Karpas-422 (cell line): ENCODE measurements around the gene CRYBG1. TPM values are rescaled to one million over a fixed set of nuclear protein-coding genes. Genes with fewer than 3 reads are reported as not detected.

Experiments
- DNase-seq: peaks from one replicate; pipeline ENCODE4 v3.0.0-alpha.2; 2015
- H2AFZ ChIP-seq: fragments of 200-600 bp; sonication (generic); 2 replicates; pipeline ENCODE4 v1.6.1; 2014; ENCODE audit warnings: antibody characterized with exemption, low read length, mixed read lengths
- H3K27ac ChIP-seq: fragments of 200-600 bp; sonication (generic); 2 replicates; pipeline ENCODE4 v1.5.1; 2014; ENCODE audit warnings: mild to moderate bottlenecking, low read length, moderate library complexity
- H3K27me3 ChIP-seq: fragments of 200-600 bp; sonication (generic); 2 replicates; pipeline ENCODE4 v1.6.1; 2014; ENCODE audit warnings: low read length, mixed read lengths
- H3K36me3 ChIP-seq: fragments of 200-600 bp; sonication (generic); 2 replicates; pipeline ENCODE4 v1.6.1; 2014; ENCODE audit warnings: low read length, mixed read lengths; ENCODE audit not compliant: insufficient read depth
- H3K4me1 ChIP-seq: fragments of 200-600 bp; sonication (generic); 2 replicates; pipeline ENCODE4 v1.6.1; 2014; ENCODE audit warnings: mild to moderate bottlenecking, low read length, mixed read lengths
- H3K4me2 ChIP-seq: fragments of 200-600 bp; sonication (generic); 2 replicates; pipeline ENCODE4 v1.6.1; 2014; ENCODE audit warnings: low read length, low read depth, mild to moderate bottlenecking; ENCODE audit not compliant: poor library complexity, severe bottlenecking
- H3K4me3 ChIP-seq: fragments of 200-600 bp; sonication (generic); 2 replicates; pipeline ENCODE4 v1.5.1; 2014; ENCODE audit warnings: mild to moderate bottlenecking, antibody characterized with exemption, low read length, mixed read lengths
- H3K79me2 ChIP-seq: fragments of 200-600 bp; sonication (generic); 2 replicates; pipeline ENCODE4 v1.6.1; 2014; ENCODE audit warnings: mild to moderate bottlenecking, low read length, mixed read lengths
- H3K9ac ChIP-seq: fragments of 200-600 bp; sonication (generic); 2 replicates; pipeline ENCODE4 v1.6.0; 2014; ENCODE audit warnings: low read length
- H3K9me2 ChIP-seq: fragments of 200-600 bp; sonication (generic), shearing (Covaris generic); replicated peaks from 2 replicates; pipeline ENCODE4 v1.6.0; 2014; ENCODE audit warnings: mild to moderate bottlenecking, low read length, moderate library complexity; ENCODE audit not compliant: insufficient read depth
- H3K9me3 ChIP-seq: fragments of 300-700, 200-600 bp; sonication (generic); 2 replicates; pipeline ENCODE4 v1.6.1; 2014; ENCODE audit warnings: low read length, mixed read lengths
- H4K20me1 ChIP-seq: fragments of 200-600 bp; sonication (generic); 2 replicates; pipeline ENCODE4 v1.6.1; 2014; ENCODE audit warnings: mild to moderate bottlenecking, antibody characterized with exemption, low read length, low read depth; ENCODE audit not compliant: insufficient read depth
- total RNA-seq: library from RNA; depleted of rRNA; stranded (reverse); fragments of >200 nt; shearing (Covaris generic); gene quantifications from 2 replicates; pipeline ENCODE4 v1.2.3, GENCODE V29; 2014; ENCODE audit warnings: low replicate concordance

The CRYBG1 gene
- total RNA-seq, 1 experiment from 2014 or later: 39.3 TPM

DNA sequence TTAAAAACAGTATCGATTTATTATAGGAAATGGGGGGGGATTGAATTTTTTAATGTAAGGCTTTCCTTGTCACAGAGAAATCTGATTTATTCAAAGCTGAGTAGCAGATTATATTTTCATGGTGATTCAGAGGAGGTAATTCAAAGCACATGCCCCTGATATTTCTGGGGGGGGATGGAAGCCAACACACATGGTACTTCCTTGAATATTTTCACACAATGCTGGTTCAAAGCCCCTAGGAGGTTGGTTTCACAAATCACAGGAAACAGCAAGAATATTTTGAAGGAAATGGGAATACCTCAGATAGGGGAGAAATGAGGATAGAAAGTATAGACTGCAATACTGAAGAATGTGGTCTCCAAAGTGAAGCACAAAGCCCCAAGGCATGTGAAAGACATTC, 170.0 kb downstream of the CRYBG1 start:
- peak overlapping the region; percentile 12; the same call in 1 of the 2 replicates for H3K27ac ChIP-seq
- H3K27me3 ChIP-seq: no peaks in the 10 kb centered on the region
- peaks cover 72% of the 10 kb centered on the region for H3K79me2 ChIP-seq
- no peak overlapping the region for H3K4me3 ChIP-seq
- H4K20me1 ChIP-seq: no peaks in the 10 kb centered on the region
- H3K4me2 ChIP-seq: no peak overlapping the region
- H3K36me3 ChIP-seq: peaks cover 75% of the 10 kb centered on the region
- no peak for DNase-seq
- no peak overlapping the region for H2AFZ ChIP-seq
- H3K4me1 ChIP-seq: peaks cover 60% of the 10 kb centered on the region
- H3K9ac ChIP-seq: no peak overlapping the region
- no peaks in the 10 kb centered on the region for H3K9me2 ChIP-seq
- H3K9me3 ChIP-seq: no peaks in the 10 kb centered on the region

DNA sequence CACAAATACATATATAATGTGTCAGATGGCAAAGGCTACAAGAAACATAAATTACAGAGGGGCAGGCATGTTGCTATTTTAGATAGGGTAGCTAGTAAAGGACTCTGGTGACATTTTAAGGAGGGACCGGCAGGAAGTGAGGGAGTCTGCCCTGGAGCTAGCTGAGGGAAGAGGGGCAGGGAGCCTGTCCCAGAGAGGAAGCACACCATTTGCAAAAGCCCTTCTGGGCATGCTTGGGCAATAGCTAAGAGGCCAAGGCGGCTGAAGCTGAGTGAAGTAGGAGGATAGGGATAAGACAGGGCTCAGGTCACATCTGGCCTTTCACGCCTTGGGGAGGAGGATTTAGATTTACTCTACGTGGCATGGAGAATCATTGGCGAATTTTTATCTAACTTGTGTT, 172.5 kb downstream of the CRYBG1 start:
- Histone ChIP-seq H3K36me3 (peaks cover 76% of the 10 kb centered on the region), H3K79me2 (peaks cover 63% of the 10 kb centered on the region), H2AFZ (no peak overlapping the region), H3K4me2 (no peak overlapping the region), H3K27ac (peak overlapping the region; percentile 64), H3K9me2 (no peaks in the 10 kb centered on the region), H3K4me3 (no peak overlapping the region), H4K20me1 (no peaks in the 10 kb centered on the region), H3K27me3 (no peaks in the 10 kb centered on the region), H3K9me3 (no peaks in the 10 kb centered on the region), H3K9ac (no peak overlapping the region), H3K4me1 (peaks cover 50% of the 10 kb centered on the region)
- no peak for DNase-seq

DNA sequence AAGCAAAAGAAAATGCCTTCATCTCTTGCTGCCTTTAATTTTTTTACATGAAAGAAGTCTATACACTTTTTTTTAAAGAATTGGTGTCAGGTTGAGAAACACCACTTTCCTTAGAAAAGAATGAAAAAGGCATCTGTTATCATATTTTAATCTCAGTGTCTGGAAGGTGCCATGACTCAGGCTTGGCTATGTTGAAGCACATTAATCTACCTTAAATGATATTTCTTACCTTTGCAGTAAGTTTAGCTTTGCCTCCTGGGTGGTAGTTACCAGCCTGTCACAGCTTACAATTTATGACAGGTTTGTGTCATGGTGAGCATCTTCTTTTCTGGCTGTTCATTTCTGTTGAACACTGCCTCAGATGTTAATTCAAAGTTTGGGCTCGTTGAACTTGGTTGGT, 173.5 kb downstream of the CRYBG1 start:
- Histone ChIP-seq H3K36me3 (peaks cover 76% of the 10 kb centered on the region), H3K27me3 (no peaks in the 10 kb centered on the region), H3K4me1 (peaks cover 50% of the 10 kb centered on the region), H3K4me2 (no peak overlapping the region), H3K4me3 (no peak overlapping the region), H2AFZ (no peak overlapping the region), H3K9me2 (no peaks in the 10 kb centered on the region), H3K9ac (no peak overlapping the region), H3K79me2 (peaks cover 61% of the 10 kb centered on the region), H3K27ac (peak overlapping the region; percentile 64), H3K9me3 (no peaks in the 10 kb centered on the region), H4K20me1 (no peaks in the 10 kb centered on the region)
- DNase-seq: no peak

DNA sequence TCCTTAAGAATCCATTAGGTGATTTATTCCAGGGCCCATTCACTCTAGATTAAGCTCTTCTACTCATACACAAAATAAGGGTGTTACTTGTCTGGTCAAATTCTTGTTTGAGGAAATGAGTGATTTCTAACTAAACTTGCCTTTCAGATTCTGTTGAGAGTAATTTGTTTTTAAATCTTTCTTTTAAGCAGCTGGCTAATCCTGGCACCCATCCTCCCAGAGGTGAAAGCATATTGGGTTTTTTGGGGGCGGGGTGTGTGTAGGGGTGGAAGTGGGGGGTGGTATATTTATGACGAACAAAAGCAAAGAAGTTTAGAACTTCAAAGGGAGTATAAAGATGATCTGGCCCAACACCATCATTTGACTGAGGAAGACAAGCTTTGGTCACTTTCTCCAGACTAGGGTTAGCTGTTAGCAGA, 174.1 kb downstream of the CRYBG1 start:
- no peak overlapping the region for H3K4me2 ChIP-seq
- no peak for DNase-seq
- H3K9me3 ChIP-seq: no peaks in the 10 kb centered on the region
- no peaks in the 10 kb centered on the region for H3K9me2 ChIP-seq
- H3K4me3 ChIP-seq: no peak overlapping the region
- H4K20me1 ChIP-seq: no peaks in the 10 kb centered on the region
- no peak overlapping the region for H3K9ac ChIP-seq
- no peaks in the 10 kb centered on the region for H3K27me3 ChIP-seq
- peaks cover 50% of the 10 kb centered on the region for H3K4me1 ChIP-seq
- peaks cover 55% of the 10 kb centered on the region for H3K79me2 ChIP-seq
- H3K27ac ChIP-seq: peak overlapping the region; percentile 64
- H3K36me3 ChIP-seq: peaks cover 76% of the 10 kb centered on the region
- no peak overlapping the region for H2AFZ ChIP-seq

DNA sequence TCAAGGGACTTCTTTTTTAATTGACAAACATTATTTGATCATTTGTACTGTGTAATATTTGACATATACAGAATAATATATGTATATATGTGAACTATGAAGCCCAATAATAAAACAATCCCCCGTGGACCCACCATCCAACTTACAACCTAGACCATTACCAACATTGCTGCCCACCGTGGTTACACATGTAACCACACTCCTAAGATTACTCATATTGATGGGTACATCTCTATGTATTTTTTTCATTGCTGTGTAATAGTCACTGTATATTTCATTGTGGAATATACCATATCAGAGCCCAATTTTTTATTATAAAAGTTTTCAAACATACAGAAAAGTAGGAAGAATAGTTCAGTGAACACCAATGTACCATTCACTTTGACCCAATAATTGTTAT, 174.5 kb downstream of the CRYBG1 start:
- Histone ChIP-seq H3K9ac (no peak overlapping the region), H3K27ac (peak overlapping the region; percentile 64), H3K4me1 (peaks cover 46% of the 10 kb centered on the region), H4K20me1 (no peaks in the 10 kb centered on the region), H3K9me2 (no peaks in the 10 kb centered on the region), H3K36me3 (peaks cover 76% of the 10 kb centered on the region), H3K9me3 (no peaks in the 10 kb centered on the region), H2AFZ (no peak overlapping the region), H3K79me2 (peaks cover 51% of the 10 kb centered on the region), H3K4me2 (no peak overlapping the region), H3K4me3 (no peak overlapping the region), H3K27me3 (no peaks in the 10 kb centered on the region)
- DNase-seq: no peak

DNA sequence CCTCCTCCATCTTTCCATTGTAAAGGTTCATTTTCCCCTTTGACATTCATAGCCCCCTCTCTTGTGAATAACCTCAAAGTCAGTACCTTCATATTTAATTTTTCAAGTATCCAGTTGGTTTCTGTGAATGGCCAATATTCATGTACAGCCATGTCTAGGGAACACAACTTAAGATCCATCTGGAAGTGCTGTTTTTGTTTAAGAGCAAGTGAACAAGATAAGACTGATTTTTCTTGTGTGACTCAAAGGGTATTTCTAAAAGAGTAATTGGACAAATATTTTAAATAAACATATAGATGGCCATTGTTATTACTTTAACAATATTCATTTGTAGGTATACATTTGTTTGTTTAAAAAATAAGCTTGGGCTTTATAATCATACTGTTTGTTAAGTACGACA, 175.8 kb downstream of the CRYBG1 start:
- H2AFZ ChIP-seq: no peak overlapping the region
- no peaks in the 10 kb centered on the region for H3K9me2 ChIP-seq
- H3K4me2 ChIP-seq: no peak overlapping the region
- H3K9me3 ChIP-seq: no peaks in the 10 kb centered on the region
- H3K27me3 ChIP-seq: no peaks in the 10 kb centered on the region
- no peak overlapping the region for H3K4me3 ChIP-seq
- peaks cover 34% of the 10 kb centered on the region for H3K4me1 ChIP-seq
- peaks cover 75% of the 10 kb centered on the region for H3K36me3 ChIP-seq
- no peak overlapping the region for H3K27ac ChIP-seq
- DNase-seq: no peak
- H4K20me1 ChIP-seq: no peaks in the 10 kb centered on the region
- H3K9ac ChIP-seq: no peak overlapping the region
- peaks cover 39% of the 10 kb centered on the region for H3K79me2 ChIP-seq

DNA sequence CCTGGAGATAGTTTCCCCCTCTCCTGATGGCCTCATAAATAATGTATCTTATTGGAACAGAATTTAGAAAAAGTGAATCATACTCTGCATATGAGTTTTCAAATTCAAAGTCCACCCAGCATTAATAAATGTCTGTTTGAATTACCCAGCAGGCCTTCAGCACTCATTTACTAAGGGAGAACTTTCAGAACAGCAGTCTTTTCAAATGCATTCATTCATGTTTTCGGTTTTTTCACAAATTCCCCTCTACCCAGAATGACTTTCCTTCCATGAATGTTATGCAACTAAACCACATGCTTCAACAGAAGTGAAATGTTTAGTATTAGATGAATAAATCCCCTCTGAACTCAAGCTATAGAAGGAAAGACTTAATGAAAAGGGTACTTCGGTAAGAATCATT, 176.3 kb downstream of the CRYBG1 start:
- Histone ChIP-seq H2AFZ (no peak overlapping the region), H3K4me3 (no peak overlapping the region), H3K27ac (no peak overlapping the region), H3K9me3 (no peaks in the 10 kb centered on the region), H4K20me1 (no peaks in the 10 kb centered on the region), H3K9ac (no peak overlapping the region), H3K27me3 (no peaks in the 10 kb centered on the region), H3K79me2 (peaks cover 35% of the 10 kb centered on the region), H3K9me2 (no peaks in the 10 kb centered on the region), H3K36me3 (peaks cover 74% of the 10 kb centered on the region), H3K4me2 (no peak overlapping the region), H3K4me1 (peaks cover 29% of the 10 kb centered on the region)
- DNase-seq: no peak

DNA sequence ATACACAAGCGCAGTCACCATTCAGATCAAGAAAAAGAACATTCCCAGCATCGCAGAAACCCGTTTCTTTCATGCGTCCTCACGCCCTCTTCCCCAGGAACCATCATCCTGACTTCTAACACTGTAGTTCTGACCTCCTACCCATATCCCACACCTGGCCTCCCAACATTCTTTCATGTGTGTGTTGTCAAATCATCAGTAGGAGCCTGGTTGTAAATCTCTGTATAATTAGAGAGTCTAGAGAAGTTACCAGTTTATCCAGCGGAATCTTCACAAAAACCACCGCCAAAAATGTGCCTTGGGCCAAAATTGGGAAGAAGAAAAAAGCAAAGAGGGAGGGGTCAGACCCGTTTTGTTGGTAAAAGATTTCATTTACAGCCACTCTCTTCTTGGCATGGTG, 177.1 kb downstream of the CRYBG1 start:
- Histone ChIP-seq H3K4me2 (no peak overlapping the region), H3K27ac (no peak overlapping the region), H3K36me3 (peaks cover 71% of the 10 kb centered on the region)

DNA sequence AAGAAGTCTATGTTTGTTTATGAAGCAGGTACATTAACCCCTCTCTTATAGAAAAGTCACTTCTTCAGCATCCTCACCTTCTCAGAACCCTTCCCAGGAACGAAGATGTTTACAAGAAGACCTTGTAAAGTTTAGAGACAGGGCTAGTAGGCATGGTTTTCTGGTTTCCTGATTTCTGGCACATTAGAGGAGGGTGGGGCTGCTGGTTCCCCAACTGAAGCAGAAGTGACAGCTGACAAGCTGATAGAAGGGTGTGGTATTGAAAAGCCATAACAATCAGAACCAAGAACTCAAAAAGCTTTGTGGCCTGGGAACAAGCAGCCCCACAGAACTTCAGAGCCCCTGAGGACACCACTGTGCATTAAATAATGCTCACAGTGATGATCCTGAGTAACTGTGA, 177.6 kb downstream of the CRYBG1 start:
- Histone ChIP-seq H4K20me1 (no peaks in the 10 kb centered on the region), H3K9me2 (no peaks in the 10 kb centered on the region), H3K9me3 (no peaks in the 10 kb centered on the region), H3K27ac (no peak overlapping the region), H3K4me3 (no peak overlapping the region), H3K4me2 (no peak overlapping the region), H3K79me2 (peaks cover 25% of the 10 kb centered on the region), H2AFZ (no peak overlapping the region), H3K27me3 (no peaks in the 10 kb centered on the region), H3K9ac (no peak overlapping the region), H3K4me1 (peaks cover 16% of the 10 kb centered on the region), H3K36me3 (peaks cover 67% of the 10 kb centered on the region)
- no peak for DNase-seq

More for the DNA sequence above, 177.1 kb downstream of the CRYBG1 start:
- Histone ChIP-seq H3K4me1 (peaks cover 21% of the 10 kb centered on the region), H3K9ac (no peak overlapping the region), H2AFZ (no peak overlapping the region), H3K27me3 (no peaks in the 10 kb centered on the region), H3K9me2 (no peaks in the 10 kb centered on the region), H4K20me1 (no peaks in the 10 kb centered on the region), H3K79me2 (peaks cover 29% of the 10 kb centered on the region), H3K9me3 (no peaks in the 10 kb centered on the region), H3K4me3 (no peak overlapping the region)
- DNase-seq: no peak
